ENCODE data around the gene ZNF592.
A peak's percentile ranks its signal among the peaks of the same experiment; 100 is the strongest.

The ZNF592 gene

DNA sequence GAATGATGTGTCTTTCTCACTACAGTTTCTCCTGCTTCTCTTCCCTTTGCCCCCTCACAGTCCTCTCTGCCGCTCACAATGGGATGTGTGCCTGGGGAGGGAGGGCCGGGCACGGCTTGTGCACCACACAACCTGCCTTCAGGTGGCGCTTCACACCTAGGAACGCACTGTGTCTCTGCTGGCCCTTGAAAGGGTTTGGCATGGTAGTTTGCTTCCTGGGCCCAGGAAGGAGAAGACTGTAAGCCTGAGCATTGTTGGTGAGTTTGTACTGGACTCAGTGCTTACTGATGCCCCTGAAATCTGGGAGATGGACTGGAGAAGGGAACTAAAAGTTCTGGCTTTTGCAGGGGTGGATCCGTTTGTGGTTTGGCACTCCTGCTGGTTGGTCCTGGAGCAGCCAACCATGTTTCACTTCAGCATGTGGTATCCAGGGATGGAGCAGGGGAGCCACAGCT, 78.0 kb downstream of the ZNF592 start:
- Histone ChIP-seq H3K27me3 (ENCODE audit: low read depth) (peaks cover 4% of the 10 kb centered on the region), H3K9me3 (0 out of 2 replicates have a peak, but pooled peaks cover 2% of the 10 kb centered on the region), H3K4me1 (no peaks in the 10 kb centered on the region), H3K4me3 (no peak overlapping the region), H3K36me3 (replicated peaks) (no peaks in the 10 kb centered on the region)
- peak in 1 of 2 experiments; percentile 69 for DNase-seq (ENCODE audit: low spot score in 2 of 2)
- in situ Hi-C loops (cut with MboI; ENCODE audit: low sequenced_read_pairs) = no loop called here

DNA sequence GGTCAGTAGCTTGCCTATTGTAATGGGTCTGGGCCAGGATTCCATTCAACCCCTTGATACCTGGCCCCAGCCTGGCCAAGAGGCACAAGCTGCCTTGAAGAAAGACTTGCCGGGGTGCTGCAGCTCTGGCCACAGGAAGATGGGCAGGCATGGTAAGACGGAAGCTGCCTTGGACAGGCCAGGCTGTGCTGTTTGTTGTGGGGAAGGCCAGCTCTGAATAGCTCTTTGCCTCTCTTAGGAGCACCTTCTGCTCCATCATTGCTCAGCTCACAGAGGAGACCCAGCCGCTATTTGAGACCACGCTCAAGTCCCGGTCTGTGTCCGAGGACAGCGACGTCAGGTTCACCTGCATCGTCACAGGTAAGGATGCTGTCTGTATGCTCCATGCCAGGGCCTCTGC, 78.9 kb downstream of the ZNF592 start:
- Histone ChIP-seq H3K27me3 (ENCODE audit: low read depth) (peaks cover 5% of the 10 kb centered on the region), H3K4me3 (no peak overlapping the region), H3K36me3 (replicated peaks) (no peaks in the 10 kb centered on the region), H3K9me3 (0 out of 2 replicates have a peak, but pooled peaks cover 2% of the 10 kb centered on the region), H3K4me1 (no peaks in the 10 kb centered on the region)
- no peak for DNase-seq (ENCODE audit: low spot score in 2 of 2)
- in situ Hi-C loops (cut with MboI; ENCODE audit: low sequenced_read_pairs) = no loop called here

DNA sequence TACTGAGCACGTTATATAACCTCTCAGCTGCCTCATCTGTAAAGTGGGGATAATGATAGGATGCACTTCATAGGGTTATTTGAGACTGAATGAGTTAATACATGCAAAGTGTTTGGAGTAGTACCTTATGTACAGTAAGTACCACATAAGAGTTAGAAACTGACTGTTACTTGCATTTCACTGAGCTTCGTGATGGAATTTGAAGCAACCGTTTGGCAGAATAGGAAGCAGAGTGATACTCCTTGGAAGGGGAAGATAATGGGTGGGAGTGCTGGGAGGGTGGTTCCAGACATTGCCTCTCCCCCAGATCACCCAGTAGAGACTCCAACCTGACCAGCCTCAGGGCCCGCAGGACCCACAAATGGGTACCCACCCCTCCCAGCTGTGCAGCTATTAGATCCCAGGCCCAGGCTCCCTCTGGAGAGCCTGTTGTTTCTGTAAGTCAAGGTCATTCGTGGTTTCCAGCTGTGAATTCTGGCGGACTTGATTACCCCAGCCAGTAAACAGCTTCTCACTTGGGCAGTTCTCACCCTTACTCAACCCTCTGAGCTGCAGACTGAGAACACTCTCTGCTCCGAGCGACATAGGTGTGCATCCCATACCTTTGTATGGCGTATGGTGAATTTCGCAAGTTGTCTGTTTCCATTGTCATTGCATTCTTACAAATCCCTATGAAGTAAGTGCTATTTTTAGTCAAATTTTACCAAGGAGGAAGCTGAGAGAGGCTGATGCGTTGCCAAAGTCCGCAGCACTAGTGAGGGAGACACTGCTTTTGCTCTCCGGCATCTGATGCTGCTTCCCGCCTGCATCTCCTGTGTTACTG, 79.9 kb downstream of the ZNF592 start:
- Histone ChIP-seq H3K36me3 (replicated peaks) (no peaks in the 10 kb centered on the region), H3K4me1 (no peaks in the 10 kb centered on the region), H3K4me3 (no peak overlapping the region), H3K27me3 (ENCODE audit: low read depth) (peaks cover 5% of the 10 kb centered on the region), H3K9me3 (0 out of 2 replicates have a peak, but pooled peaks cover 2% of the 10 kb centered on the region)
- no peak for DNase-seq (ENCODE audit: low spot score in 2 of 2)
- in situ Hi-C loops (cut with MboI; ENCODE audit: low sequenced_read_pairs) = no loop called here

DNA sequence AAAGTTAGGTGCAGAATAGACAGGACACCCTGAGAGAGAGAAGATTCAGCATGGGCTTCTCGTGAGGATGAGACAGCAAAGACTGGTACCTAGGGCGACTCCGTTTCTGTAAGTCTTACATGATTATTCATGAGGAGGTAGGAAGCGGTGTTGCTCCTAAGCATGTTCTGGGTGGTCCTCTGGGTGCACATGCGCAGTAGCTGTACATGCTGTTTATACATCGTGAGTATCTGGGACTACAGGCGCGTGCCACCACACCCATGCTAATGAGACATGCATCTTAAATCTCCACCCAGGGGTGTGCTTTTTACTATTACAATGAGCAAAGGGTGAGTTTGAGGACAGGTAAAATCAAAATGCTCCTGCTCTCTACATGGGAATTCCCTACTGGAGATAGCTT, 81.0 kb downstream of the ZNF592 start:
- DNase-seq (ENCODE audit: low spot score in 2 of 2) = no peak
- in situ Hi-C loops (cut with MboI; ENCODE audit: low sequenced_read_pairs) = no loop called here
- peaks cover 5% of the 10 kb centered on the region for H3K27me3 ChIP-seq (ENCODE audit: low read depth)
- no peak overlapping the region for H3K4me3 ChIP-seq
- 0 out of 2 replicates have a peak, but pooled peaks cover 2% of the 10 kb centered on the region for H3K9me3 ChIP-seq
- H3K36me3 ChIP-seq (replicated peaks) = no peaks in the 10 kb centered on the region
- no peaks in the 10 kb centered on the region for H3K4me1 ChIP-seq

DNA sequence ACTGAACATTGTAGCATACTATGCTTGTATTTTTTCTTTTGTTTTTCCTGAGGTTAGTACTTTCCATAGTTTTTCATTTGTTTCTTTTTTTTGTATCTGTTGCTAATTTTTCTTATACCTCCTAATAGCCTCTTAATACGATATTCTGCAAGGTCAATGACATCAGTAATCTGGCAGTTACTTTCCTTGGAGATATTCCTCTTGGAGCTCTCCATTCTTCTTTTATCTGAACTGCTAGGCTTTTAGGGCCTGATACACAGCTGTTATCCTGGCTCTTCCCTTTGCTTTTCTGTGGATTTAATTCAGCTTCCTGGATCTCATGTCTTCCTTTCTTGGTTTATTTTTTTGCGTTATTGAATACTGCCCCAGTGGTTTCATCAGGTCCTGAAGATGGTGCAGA, 81.6 kb downstream of the ZNF592 start:
- in situ Hi-C loops (cut with MboI; ENCODE audit: low sequenced_read_pairs) = no loop called here
- Histone ChIP-seq H3K36me3 (replicated peaks) (no peaks in the 10 kb centered on the region), H3K4me3 (no peak overlapping the region), H3K27me3 (ENCODE audit: low read depth) (peaks cover 5% of the 10 kb centered on the region), H3K9me3 (0 out of 2 replicates have a peak, but pooled peaks cover 2% of the 10 kb centered on the region), H3K4me1 (no peaks in the 10 kb centered on the region)
- DNase-seq (ENCODE audit: low spot score in 2 of 2) = no peak

DNA sequence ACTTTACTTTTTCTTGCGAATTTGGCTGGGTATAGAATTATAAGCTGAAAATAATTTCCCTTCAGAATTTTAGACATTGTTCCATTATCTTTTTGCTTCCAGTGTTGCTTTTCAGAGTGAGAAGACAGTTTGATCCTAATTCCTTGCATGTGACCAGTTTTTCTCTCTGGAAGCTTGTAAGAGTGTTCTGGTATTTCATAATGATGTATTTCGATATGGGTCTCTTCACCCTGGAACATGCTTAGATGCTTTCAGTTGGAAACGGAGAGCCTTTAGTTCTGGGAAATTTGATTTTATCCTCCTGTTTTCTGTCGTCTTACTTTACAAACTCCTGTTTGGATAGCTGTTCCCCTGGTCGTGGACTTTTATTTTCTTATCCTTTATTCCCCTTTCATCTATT, 82.6 kb downstream of the ZNF592 start:
- Histone ChIP-seq H3K27me3 (ENCODE audit: low read depth) (peaks cover 8% of the 10 kb centered on the region), H3K9me3 (no peaks in the 10 kb centered on the region), H3K36me3 (replicated peaks) (no peaks in the 10 kb centered on the region), H3K4me3 (no peak overlapping the region), H3K4me1 (no peaks in the 10 kb centered on the region)
- in situ Hi-C loops (cut with MboI; ENCODE audit: low sequenced_read_pairs) = no loop called here
- DNase-seq (ENCODE audit: low spot score in 2 of 2) = no peak

DNA sequence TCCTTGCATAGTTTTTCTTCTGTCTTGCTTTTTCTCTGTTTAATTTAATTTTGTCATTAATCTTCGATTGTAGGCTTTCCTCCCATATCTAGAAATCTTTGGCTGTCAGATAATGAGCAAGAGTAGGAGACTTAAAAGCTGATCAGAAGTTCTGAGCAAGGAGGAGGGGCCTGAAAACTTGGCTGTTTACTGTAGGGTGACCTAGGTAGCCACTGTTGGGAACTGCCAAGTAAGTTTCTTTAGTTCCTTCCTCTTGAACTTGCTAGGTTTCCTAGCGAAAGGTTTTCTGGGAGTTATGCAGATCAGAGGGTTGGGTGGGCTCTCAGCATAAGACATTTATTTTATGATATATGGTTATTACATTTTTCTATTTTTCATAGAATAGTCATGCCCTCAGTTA, 83.2 kb downstream of the ZNF592 start:
- Histone ChIP-seq H3K27me3 (ENCODE audit: low read depth) (peaks cover 14% of the 10 kb centered on the region), H3K9me3 (no peaks in the 10 kb centered on the region)

DNA sequence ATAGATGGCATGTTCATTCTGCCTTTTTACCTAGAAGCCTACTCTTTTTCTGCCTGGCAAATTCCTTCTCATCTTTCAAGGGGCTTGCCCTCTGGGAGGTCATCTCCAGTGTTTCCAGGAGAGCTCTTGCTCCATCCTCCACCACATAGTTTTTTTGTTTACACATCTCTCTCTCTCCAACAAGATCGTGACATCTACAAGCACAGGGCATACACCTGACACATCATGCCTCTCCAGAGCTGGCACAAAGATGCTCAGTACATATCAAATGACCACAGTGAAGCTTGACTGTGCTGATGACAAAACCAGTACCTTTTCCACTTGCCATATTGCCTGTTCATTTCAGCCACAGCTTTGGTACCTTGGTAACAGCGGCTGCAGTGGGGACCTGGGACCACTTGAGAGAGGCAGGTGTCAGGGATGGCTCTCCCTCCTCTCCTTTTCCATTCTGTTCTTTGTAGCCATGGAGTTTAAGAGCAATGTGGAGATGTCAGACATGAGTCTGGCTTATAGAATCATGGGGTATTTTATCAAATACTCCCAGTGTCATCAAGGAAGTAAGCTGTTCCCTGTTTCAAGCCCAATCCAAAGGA, 84.2 kb downstream of the ZNF592 start:
- Histone ChIP-seq H3K4me3 (no peak overlapping the region), H3K27me3 (ENCODE audit: low read depth) (peaks cover 15% of the 10 kb centered on the region), H3K4me1 (no peaks in the 10 kb centered on the region), H3K9me3 (no peaks in the 10 kb centered on the region), H3K36me3 (replicated peaks) (no peaks in the 10 kb centered on the region)
- in situ Hi-C loops (cut with MboI; ENCODE audit: low sequenced_read_pairs) = no loop called here
- DNase-seq (ENCODE audit: low spot score in 2 of 2) = no peak

More for the DNA sequence above, 83.2 kb downstream of the ZNF592 start:
- H3K4me1 ChIP-seq = no peaks in the 10 kb centered on the region
- DNase-seq (ENCODE audit: low spot score in 2 of 2) = no peak
- no peaks in the 10 kb centered on the region for H3K36me3 ChIP-seq (replicated peaks)
- in situ Hi-C loops (cut with MboI; ENCODE audit: low sequenced_read_pairs) = no loop called here
- no peak overlapping the region for H3K4me3 ChIP-seq

DNA sequence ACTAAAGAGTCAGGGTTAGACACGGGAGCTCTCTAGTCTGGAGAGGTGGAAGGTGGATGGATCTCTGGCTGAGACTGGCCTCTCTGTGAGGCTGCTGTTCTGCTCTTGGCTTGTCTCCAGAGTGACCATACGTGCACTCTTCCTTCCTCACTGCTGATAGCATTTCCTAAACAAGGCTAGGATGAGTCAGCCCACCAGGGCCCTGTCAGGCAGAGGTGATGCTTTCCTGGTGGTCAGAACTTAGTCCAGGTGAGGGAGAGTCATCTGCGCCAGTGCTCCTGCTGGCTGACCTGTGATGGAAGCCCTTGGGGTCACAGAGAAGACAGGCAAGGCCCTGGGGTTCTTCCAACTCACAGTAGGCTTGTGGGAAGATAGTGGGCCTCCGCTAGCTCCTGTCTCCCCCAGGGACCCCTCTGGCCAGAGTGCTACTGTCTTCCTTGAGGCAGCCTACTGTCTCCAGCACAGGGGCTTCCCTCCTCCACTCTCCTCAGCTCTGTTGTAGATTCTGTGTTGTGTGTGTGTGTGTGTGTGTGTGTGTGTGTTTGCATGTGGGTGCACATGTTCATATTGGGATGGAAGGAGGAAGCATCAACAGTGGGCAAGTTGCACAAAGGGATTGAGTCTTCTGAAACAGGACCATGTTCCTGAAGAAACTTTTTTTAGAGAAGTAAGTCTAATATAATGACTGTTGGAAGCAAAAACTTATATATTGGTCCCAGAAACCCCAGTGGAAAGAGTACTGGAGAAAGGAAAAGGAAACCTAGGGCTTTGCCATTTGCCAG, 85.2 kb downstream of the ZNF592 start:
- no peaks in the 10 kb centered on the region for H3K36me3 ChIP-seq (replicated peaks)

DNA sequence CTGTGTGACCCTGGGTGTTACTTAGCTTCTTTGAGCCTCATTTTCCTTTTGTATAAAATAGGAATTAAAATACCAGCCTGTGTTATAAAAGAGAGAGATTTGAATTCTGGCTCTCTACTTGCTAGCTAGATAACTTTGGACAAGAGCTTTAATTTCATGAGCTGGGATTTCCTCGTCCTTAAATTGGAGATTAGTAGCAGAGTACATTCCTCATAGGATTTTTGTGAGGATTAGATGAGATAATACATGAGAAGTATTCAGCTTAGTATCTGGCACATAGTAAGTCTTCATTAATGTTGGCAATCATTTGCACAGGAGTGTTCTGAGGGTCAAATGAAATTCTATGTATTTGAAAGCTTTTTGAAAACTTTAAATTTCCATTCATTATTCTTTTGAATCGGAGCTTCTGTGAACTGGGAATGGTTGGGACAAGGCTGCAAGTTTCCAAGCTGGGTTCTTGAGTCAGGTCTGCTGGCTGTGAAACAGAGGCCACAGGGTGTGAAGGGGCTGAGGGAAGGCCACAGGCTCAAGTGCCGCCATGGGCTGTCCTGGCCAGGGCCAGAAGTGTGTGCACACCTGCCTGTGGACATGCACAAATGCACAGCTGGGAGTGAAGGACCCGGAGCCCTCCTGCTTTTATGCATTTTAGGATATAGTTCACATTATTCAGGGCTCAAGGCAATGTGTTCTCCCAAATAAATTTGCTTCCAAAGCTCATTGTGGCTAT, 86.0 kb downstream of the ZNF592 start:
- in situ Hi-C loops (cut with MboI; ENCODE audit: low sequenced_read_pairs) = no loop called here
- H3K4me1 ChIP-seq = no peaks in the 10 kb centered on the region
- DNase-seq (ENCODE audit: low spot score in 2 of 2) = peak in 1 of 2 experiments; percentile 57
- H3K9me3 ChIP-seq = no peaks in the 10 kb centered on the region
- H3K4me3 ChIP-seq = no peak overlapping the region
- peaks cover 19% of the 10 kb centered on the region for H3K27me3 ChIP-seq (ENCODE audit: low read depth)
- H3K36me3 ChIP-seq (replicated peaks) = no peaks in the 10 kb centered on the region

More for the DNA sequence above, 85.2 kb downstream of the ZNF592 start:
- in situ Hi-C loops (cut with MboI; ENCODE audit: low sequenced_read_pairs) = no loop called here
- peaks cover 19% of the 10 kb centered on the region for H3K27me3 ChIP-seq (ENCODE audit: low read depth)
- no peak overlapping the region for H3K4me3 ChIP-seq
- H3K4me1 ChIP-seq = no peaks in the 10 kb centered on the region
- no peaks in the 10 kb centered on the region for H3K9me3 ChIP-seq
- DNase-seq (ENCODE audit: low spot score in 2 of 2) = no peak

DNA sequence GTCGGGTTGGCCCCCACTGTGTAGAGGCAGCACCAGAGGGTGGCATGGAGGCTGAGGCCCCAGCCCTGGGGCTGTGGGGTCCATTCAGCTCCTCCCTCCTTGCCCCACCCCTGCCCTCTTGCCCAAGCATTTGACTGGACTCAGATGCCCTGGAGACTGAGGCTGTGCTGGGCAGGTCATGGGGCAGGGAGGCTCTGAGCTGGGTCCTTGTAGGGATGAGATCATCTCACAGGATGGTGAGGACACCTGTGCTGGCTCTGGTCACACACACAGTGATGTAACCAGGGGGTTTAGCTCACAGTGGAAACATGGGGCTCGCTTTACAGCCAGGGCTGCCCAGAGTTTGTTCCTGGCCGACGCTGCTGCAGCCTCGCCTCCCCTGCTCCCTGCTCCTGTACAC, 86.6 kb downstream of the ZNF592 start:
- in situ Hi-C loops (cut with MboI; ENCODE audit: low sequenced_read_pairs) = no loop called here

DNA sequence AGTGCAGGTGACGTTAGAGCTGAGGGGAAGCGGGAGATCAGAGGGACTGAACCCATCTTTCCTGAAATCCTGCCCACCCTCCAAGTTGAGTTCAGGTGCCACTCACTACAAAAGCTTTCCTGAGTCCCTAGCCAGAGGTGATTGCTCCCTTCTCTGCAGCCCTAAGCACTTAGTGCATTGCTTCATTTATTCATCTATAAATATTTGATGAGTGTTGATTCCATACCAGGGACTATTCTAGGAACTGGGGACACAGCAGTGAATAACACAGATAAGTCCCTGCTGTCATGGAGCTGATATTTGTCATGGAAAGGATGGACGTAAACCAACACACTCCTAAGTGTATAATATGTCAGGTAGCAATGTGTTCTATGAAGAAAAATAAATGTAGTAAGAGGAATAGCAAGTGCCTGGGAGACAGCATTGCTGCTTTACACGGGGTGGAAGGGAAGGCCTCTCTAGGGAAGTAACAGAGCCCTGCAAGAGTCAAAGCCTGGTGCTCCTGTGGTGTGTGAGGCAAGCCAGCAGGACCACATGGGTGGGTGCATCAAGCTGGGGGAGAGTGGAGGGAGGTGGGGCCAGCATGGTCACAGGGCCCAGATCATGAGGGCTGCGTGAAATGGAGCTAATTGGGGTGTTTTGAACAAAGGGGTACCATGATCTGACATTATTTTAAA, 87.4 kb downstream of the ZNF592 start:
- in situ Hi-C loops (cut with MboI; ENCODE audit: low sequenced_read_pairs) = no loop called here
- DNase-seq (ENCODE audit: low spot score in 2 of 2) = no peak
- Histone ChIP-seq H3K9me3 (no peaks in the 10 kb centered on the region), H3K4me3 (no peak overlapping the region), H3K27me3 (ENCODE audit: low read depth) (peaks cover 19% of the 10 kb centered on the region), H3K4me1 (no peaks in the 10 kb centered on the region; the same call in 1 of the 2 replicates), H3K36me3 (replicated peaks) (no peaks in the 10 kb centered on the region)

More for the DNA sequence above, 86.6 kb downstream of the ZNF592 start:
- no peak overlapping the region for H3K4me3 ChIP-seq
- no peaks in the 10 kb centered on the region for H3K4me1 ChIP-seq
- H3K9me3 ChIP-seq = no peaks in the 10 kb centered on the region
- H3K36me3 ChIP-seq (replicated peaks) = no peaks in the 10 kb centered on the region
- peaks cover 19% of the 10 kb centered on the region for H3K27me3 ChIP-seq (ENCODE audit: low read depth)
- DNase-seq (ENCODE audit: low spot score in 2 of 2) = no peak

DNA sequence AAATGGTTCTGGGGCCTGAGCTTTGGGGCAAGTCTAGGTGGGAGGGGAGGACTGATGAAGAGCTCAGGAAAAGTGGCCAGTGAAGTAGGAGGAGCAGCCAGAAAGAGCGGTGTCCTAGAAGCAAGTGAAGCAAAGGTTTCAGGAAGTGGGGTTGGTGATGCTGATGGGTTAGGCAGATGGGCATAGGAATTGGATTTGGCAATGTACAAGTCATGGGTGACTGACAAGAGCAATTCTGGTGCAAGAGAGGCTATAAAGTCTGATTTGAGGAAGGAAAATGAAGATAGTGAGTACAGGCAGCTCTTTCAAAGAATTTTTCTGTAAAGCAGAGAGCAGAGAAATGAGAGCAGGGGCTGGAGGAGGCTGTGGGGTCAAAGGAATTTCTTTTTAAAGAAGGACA, 88.5 kb downstream of the ZNF592 start:
- H3K4me1 ChIP-seq = peaks cover 10% of the 10 kb centered on the region
- H3K27me3 ChIP-seq (ENCODE audit: low read depth) = peaks cover 14% of the 10 kb centered on the region; the same call in 1 of the 2 replicates
- H3K9me3 ChIP-seq = no peaks in the 10 kb centered on the region; the same call in 1 of the 2 replicates
- no peak for DNase-seq (ENCODE audit: low spot score in 2 of 2)
- H3K4me3 ChIP-seq = no peak overlapping the region
- no peaks in the 10 kb centered on the region for H3K36me3 ChIP-seq (replicated peaks)
- in situ Hi-C loops (cut with MboI; ENCODE audit: low sequenced_read_pairs) = no loop called here

Measured in HAP-1 (cell line).